ENCODE measurements around the gene BICC1.

BICC1 gene

DNA sequence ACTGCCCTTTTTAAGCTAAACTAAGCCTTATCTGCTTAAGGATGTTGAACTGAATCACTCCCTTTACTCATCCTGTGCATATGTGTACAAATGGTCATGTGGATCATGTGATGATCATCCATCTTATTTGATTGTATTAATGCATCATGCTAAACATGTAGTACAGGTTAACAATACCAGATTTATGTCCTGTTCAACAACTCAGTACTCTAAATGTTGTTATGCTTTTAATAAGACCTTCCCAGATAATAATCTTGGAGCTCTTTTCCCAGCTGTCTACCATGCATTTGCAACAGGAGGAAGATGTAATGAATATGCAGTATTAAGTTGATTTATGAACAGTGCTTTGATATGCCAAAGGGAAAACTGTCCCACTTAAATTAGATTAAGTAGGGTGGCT is 318.0 kb downstream of the BICC1 start:
- CTCF ChIA-PET = no interaction called here
- DNase-seq (ENCODE audit: low read depth, low spot score) = no peak
- no peak overlapping the region for H3K4me3 ChIP-seq (ENCODE audit: low read depth, low read length)
- POLR2A ChIA-PET = no interaction called here
- TF ChIP-seq CTCF (IDR thresholded peaks at IDR 0.05; ENCODE audit: insufficient read depth, low read length, missing control alignments) = no peak

DNA sequence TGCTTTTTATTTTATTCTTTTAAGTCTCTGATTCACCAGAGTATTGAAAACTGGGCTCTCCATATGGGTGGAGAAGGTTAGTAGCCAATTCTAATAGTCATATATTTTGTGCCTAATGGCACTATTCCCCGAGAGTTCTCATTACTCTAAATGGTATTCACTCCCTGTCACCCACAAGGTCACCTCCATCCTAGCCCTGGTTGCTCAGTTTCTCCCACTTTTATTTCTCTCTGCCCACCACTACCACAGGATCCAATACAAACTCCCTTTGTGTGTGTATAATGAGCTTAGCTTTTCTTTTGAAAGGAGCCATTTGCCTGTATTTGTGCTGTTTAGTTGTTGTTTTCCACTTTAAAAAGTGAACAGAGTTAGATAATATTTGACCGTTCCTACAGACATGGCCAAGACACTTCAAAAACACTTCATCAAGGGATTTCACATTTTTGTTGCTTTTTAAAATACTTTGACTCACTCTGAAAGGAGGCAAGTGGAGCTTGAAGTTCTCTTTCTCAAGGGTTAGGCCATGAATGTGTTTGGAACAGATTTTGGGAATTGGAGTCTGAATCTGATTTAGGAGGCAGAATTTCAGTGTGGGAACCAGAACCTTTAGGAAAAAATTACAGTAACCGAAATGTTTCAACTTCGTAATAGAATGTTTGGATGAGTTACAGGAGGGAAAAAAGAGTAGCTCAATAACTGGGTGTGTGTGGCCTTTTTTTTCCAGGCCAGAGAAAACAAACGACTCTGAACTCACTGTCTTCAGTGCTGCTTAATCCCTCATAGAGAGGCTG is 321.3 kb downstream of the BICC1 start:
- POLR2A ChIA-PET = interaction anchor here (0.6 kb wide), 2 partner anchors 11 to 61 kb away, joined by 3 read pairs; no protein-coding TSS in a partner anchor
- no peak for TF ChIP-seq CTCF (IDR thresholded peaks at IDR 0.05; ENCODE audit: insufficient read depth, low read length, missing control alignments)
- H3K4me3 ChIP-seq (ENCODE audit: low read depth, low read length) = no peak overlapping the region
- CTCF ChIA-PET = interaction anchor here (1.0 kb wide), 1 partner anchor 20 kb away, joined by 4 read pairs; no protein-coding TSS in a partner anchor
- DNase-seq (ENCODE audit: low read depth, low spot score) = no peak

DNA sequence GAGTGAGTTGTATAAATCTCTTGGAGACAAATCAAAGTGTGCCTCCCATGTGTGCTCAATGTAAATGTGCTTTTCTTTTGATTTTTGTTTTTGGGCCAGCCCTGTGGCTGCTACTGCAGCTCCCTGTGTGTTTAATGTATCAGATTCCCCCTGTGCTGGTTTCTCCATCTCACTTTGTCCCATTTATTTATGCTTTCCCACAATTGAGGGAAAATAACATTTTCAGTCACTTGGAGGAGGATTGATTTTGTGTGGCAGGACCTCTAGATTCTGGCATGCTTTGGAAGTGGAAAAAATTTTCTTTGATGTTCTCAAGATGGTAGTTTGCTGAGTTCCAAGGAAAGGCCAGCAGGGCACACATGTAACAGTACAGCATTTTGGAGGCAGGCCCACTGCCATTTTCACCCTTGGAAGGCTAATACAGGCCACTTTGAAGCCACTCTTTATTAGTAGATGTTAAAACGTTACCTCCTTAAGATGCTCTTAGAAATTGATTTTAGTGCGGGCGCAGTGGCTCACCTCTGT is 323.6 kb downstream of the BICC1 start:
- no peak for DNase-seq (ENCODE audit: low read depth, low spot score)
- H3K4me3 ChIP-seq (ENCODE audit: low read depth, low read length) = no peak overlapping the region
- CTCF ChIA-PET = no interaction called here
- TF ChIP-seq CTCF (IDR thresholded peaks at IDR 0.05; ENCODE audit: insufficient read depth, low read length, missing control alignments) = no peak
- POLR2A ChIA-PET = no interaction called here

GRCh38 chr10:58836991-58837575 is 324.4 kb downstream of the BICC1 start:
- H3K4me3 ChIP-seq (ENCODE audit: low read depth, low read length) = no peak overlapping the region
- TF ChIP-seq CTCF (IDR thresholded peaks at IDR 0.05; ENCODE audit: insufficient read depth, low read length, missing control alignments) = no peak
- no peak for DNase-seq (ENCODE audit: low read depth, low spot score)
- CTCF ChIA-PET = interaction anchor here (1.6 kb wide), 1 partner anchor 20 kb away, joined by 3 read pairs; no protein-coding TSS in a partner anchor
- POLR2A ChIA-PET = no interaction called here

GRCh38 chr10:58837826-58838225 is 325.2 kb downstream of the BICC1 start:
- no peak for TF ChIP-seq CTCF (IDR thresholded peaks at IDR 0.05; ENCODE audit: insufficient read depth, low read length, missing control alignments)
- no peak for DNase-seq (ENCODE audit: low read depth, low spot score)
- no peak overlapping the region for H3K4me3 ChIP-seq (ENCODE audit: low read depth, low read length)
- POLR2A ChIA-PET = no interaction called here
- CTCF ChIA-PET = interaction anchor here (1.6 kb wide), 1 partner anchor 21 kb away, joined by 3 read pairs; no protein-coding TSS in a partner anchor

GRCh38 chr10:58838561-58839208 is 326.0 kb downstream of the BICC1 start:
- POLR2A ChIA-PET = no interaction called here
- no peak overlapping the region for H3K4me3 ChIP-seq (ENCODE audit: low read depth, low read length)
- no peak for TF ChIP-seq CTCF (IDR thresholded peaks at IDR 0.05; ENCODE audit: insufficient read depth, low read length, missing control alignments)
- CTCF ChIA-PET = interaction anchor here (1.6 kb wide), 1 partner anchor 21 kb away, joined by 3 read pairs; no protein-coding TSS in a partner anchor
- no peak for DNase-seq (ENCODE audit: low read depth, low spot score)

All from AG04449 (cell line).